ENCODE data around the gene MYCL.

DNA sequence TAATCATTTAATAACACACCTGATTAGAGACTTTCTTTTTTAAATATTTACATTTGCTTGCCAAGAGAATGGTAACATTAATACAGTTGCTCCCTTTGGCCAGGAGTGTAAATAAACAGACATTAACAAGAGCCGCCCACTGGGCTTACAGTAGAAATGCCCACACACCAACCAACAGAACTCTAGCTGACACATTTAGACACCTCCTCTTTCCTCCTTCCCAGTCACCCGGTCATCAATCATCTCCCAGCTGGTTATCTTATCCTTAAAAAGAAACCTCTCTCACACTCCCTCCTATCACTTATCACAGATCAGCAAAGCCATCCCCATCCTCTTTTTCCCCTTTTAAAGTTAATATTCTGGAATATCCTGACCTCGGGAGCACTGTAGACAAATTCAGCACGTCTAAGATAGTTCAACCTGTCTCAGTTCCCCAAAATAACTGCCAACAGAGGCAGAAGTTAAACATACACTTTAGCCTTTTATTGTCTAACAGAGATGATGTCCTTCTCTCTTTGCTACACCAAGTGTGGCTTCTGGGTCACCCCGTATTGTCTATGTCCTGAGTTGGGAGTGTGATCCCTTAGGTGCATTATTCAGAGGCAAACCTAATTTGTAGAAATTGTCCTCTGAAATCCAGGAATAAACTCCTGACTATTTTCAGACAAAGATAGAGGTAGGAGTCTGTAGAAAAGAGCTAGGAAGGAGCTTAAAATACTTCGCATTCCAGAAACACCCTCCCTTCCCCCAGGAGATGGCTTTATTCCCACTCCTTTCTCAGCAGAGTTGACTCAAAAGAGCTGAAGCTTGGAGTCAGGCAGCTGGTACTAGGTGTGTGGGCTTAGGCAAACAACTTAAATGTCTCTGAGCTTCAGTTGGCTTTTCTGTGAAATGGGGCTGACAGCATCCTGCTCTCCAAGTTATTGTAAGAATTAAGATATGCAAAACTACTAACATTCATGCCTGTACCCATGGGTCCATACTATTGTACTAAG, 8.8 kb downstream of the MYCL start:
- TF ChIP-seq PHF8 (conservative IDR thresholded peaks at IDR 0.05; ENCODE audit: low read depth, low read length), result no peak
- TF ChIP-seq RXRA (IDR thresholded peaks at IDR 0.05; ENCODE audit: insufficient read depth, low read depth, low read length), result no peak
- TF ChIP-seq MAFK (IDR thresholded peaks at IDR 0.05; ENCODE audit: low read depth, low read length), result no peak
- TF ChIP-seq, protein P1, sequence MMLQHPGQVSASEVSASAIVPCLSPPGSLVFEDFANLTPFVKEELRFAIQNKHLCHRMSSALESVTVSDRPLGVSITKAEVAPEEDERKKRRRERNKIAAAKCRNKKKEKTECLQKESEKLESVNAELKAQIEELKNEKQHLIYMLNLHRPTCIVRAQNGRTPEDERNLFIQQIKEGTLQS (IDR thresholded peaks at IDR 0.05; ENCODE audit: insufficient read depth, low read depth, low read length), result no peak
- TF ChIP-seq, protein P2, sequence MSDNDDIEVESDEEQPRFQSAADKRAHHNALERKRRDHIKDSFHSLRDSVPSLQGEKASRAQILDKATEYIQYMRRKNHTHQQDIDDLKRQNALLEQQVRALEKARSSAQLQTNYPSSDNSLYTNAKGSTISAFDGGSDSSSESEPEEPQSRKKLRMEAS (IDR thresholded peaks at IDR 0.05), result no peak
- peak; percentile 92 for TF ChIP-seq ASH2L (IDR thresholded peaks at IDR 0.05; ENCODE audit: low read length)
- TF ChIP-seq, protein P3, sequence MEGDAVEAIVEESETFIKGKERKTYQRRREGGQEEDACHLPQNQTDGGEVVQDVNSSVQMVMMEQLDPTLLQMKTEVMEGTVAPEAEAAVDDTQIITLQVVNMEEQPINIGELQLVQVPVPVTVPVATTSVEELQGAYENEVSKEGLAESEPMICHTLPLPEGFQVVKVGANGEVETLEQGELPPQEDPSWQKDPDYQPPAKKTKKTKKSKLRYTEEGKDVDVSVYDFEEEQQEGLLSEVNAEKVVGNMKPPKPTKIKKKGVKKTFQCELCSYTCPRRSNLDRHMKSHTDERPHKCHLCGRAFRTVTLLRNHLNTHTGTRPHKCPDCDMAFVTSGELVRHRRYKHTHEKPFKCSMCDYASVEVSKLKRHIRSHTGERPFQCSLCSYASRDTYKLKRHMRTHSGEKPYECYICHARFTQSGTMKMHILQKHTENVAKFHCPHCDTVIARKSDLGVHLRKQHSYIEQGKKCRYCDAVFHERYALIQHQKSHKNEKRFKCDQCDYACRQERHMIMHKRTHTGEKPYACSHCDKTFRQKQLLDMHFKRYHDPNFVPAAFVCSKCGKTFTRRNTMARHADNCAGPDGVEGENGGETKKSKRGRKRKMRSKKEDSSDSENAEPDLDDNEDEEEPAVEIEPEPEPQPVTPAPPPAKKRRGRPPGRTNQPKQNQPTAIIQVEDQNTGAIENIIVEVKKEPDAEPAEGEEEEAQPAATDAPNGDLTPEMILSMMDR (IDR thresholded peaks at IDR 0.05; ENCODE audit: control extremely low read depth in 1 of 3, insufficient read depth in 1 of 3, low read depth in 1 of 3, low read length in 3 of 3), result no peak
- TF ChIP-seq CEBPB (IDR thresholded peaks at IDR 0.05; ENCODE audit: low read depth, low read length), result no peak
- TF ChIP-seq YY1 (IDR thresholded peaks at IDR 0.05; ENCODE audit: low read depth, low read length), result no peak
- peak; percentile 30 to 41; a peak in 2 of 3 replicates for TF ChIP-seq POLR2A (IDR thresholded peaks at IDR 0.05; ENCODE audit: control extremely low read depth in 1 of 2, low read depth in 2 of 2, low read length in 2 of 2)

Measured in H1 (cell line).